Fibroblast of skin of left quadriceps (primary cell): ENCODE results near the gene SUCNR1.
A peak's percentile ranks its signal among the peaks of the same experiment; 100 is the strongest.
"Not testable (repeated sequence)": the region's sequence is repeated elsewhere in the genome, so short reads cannot be mapped to it uniquely, and the experiment has no call there.

Source experiments
- DNase-seq, 2 experiments: peaks; one replicate each; pipeline ENCODE4 v3.0.0-alpha.2; 2013; ENCODE audit warnings: low read depth in 2 of 2

SUCNR1 gene

GRCh38 chr3:151871639-151872468 is 1.6 kb upstream of the SUCNR1 start:
- no peak for DNase-seq

DNA sequence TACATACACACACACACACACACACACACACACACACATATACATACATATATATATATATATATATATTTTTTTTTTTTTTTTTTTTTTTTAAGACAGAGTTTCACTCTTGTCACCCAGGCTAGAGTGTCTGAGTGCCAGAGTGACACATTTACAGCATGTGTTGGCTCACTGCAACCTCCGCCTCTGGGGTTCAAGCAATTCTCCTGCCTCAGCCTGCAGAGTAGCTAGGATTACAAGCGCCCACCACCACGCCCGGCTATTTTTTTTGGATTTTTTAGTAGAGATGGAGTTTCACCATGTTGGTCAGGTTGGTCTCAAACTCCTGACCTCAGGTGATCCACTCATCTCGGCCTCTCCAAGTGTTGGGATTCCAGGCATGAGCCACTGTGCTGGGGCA is 636 bp downstream of the SUCNR1 start:
- not testable (repeated sequence) for DNase-seq

DNA sequence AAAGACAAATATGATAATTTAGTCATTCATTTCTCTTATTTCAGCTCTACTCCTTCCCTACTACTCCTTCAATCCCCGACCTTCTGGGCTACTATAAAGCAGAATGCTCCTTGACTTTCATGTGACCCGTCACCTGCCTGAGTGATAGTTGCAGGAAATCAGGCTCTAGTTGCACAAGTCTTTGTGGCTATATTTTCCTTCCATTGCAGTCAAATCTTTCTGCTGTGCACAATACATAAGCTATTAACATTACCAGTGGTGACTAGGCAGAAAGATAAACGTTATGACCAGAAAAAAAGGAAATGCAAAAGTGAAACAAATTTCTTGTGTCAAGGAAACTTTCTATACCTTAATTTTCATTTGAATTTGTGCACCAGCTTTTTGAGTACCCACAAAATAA is 2.3 kb downstream of the SUCNR1 start:
- no peak for DNase-seq

DNA sequence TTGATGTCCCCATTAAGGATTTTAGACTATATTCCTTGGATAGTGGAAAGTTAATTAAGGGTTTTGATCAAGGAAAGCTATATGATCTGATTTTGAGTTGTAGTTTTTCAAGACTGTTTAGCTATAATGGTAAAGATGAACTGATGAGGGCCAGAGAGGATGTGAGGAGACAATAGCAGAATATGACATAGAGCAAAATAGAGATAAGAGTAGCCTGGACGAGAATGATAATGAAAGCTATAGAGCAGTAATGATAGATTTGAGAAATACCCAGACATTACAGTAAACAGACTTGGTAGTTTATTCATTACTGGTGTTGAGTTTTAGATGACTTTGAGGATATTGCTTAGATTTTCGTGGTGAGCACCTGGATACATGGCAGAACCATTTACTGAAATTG is 3.8 kb downstream of the SUCNR1 start:
- no peak for DNase-seq

DNA sequence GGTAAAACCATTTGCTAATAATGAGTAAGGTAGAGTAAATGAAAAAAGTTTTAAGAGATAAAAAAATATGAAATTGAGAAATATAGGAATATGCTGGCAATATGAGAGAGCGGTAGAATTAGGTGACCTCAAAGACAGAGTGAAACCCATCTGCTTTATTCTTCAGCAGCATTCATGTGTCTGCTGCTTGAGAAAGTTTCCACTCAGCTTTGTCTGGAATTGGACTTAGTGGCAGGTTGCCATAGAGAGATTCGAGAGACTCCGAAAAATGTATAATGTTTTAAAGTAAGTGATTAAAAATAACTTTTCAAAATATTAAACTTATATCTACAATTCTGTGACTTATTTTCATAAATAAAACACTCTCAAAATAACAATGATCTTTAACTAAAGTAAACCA is 5.0 kb downstream of the SUCNR1 start:
- no peak for DNase-seq

DNA sequence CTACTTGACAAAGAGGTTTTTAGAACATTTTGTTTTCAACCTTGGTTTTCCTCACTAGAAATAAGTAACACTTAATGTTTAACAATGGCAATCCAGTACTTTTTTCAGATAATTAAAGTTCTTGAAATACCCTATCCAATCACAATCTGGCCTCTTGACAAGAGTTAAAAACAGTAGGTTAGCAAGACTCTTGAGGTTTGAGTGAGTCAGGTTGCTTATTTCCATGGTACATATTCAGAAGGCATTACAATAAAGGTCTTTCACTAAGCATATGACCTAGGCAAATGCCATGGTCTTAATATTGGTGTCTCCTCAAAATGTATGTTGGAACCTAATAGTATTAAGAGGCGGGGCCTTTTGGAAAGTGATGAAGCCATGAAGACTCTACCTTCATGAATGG is 5.6 kb downstream of the SUCNR1 start:
- DNase-seq = no peak

- DNase-seq = no peak
Observed at GRCh38 chr3:151879679-151880415, 6.4 kb downstream of the SUCNR1 start.

DNA sequence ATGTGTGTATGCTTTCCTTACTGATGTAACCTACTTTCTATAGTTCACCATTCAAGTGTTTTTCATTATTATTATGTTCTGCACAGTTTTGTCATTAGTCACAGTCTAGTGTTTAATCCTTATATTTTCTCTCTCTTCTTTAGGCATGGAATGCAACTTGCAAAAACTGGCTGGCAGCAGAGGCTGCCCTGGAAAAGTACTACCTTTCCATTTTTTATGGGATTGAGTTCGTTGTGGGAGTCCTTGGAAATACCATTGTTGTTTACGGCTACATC is 6.9 kb downstream of the SUCNR1 start:
- peak; percentile 64 to 67 for DNase-seq

DNA sequence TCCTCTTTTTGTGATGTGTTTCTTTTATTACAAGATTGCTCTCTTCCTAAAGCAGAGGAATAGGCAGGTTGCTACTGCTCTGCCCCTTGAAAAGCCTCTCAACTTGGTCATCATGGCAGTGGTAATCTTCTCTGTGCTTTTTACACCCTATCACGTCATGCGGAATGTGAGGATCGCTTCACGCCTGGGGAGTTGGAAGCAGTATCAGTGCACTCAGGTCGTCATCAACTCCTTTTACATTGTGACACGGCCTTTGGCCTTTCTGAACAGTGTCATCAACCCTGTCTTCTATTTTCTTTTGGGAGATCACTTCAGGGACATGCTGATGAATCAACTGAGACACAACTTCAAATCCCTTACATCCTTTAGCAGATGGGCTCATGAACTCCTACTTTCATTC is 7.7 kb downstream of the SUCNR1 start:
- no peak for DNase-seq

DNA sequence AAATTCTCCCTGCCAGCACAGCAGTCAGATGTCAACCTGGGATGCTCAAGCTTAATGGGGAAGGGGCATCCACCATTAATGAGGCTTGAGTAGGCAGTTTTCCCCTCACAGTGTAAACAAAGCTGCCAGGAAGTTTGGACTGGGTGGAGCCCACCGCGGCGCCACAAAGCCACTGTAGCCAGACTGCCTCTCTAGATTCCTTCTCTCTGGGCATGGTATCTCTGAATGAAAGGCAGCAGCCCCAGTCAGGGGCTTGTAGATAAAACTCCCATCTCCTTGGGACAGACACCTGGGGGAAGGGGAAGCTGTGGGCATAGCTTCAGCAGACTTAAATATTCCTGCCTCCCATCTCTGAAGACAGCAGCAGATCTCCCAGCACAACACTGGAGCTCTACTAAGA is 12.0 kb downstream of the SUCNR1 start:
- DNase-seq = not testable (repeated sequence)

GRCh38 chr3:151887450-151888211 is 14.2 kb downstream of the SUCNR1 start:
- DNase-seq = not testable (repeated sequence)

DNA sequence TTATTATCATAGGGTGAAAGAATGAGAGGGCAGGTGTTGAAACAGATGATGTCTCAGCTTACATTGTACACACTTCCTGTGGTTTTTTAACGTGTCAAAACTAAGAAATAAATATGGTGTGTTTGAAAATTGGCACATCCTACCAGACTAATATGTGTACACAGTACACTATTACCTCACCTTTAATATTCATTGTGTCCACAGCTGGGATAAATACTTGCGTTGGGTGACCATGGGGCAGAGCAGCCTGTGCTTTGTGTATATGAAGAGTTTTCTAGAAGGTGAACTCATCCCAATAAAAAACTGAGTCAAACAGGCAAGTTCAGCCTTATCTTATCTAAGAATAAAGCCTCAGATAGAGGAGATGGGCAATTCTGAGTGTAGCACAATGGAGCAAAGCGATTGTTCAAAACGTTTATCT is 17.3 kb downstream of the SUCNR1 start:
- no peak for DNase-seq

DNA sequence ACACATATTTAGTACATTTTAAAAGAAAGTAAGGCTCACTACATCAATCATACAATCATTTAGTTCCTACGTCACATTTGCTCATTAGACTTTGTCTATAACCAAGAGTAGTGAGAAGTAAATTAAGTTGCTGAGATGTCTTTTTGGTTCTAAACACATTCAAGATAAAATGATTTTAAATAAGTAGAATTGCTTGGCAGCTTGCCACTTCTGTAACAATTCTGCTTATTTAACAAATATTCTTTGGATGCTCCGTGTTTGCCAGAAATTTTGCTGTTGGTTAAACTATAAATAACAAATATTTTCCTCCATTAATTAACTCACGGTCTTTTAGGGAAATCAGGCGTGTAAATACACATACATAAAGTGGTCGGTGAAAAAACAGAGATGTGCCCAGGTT is 18.3 kb downstream of the SUCNR1 start:
- no peak for DNase-seq

GRCh38 chr3:151894219-151894618 is 20.8 kb downstream of the SUCNR1 start:
- DNase-seq = no peak

DNA sequence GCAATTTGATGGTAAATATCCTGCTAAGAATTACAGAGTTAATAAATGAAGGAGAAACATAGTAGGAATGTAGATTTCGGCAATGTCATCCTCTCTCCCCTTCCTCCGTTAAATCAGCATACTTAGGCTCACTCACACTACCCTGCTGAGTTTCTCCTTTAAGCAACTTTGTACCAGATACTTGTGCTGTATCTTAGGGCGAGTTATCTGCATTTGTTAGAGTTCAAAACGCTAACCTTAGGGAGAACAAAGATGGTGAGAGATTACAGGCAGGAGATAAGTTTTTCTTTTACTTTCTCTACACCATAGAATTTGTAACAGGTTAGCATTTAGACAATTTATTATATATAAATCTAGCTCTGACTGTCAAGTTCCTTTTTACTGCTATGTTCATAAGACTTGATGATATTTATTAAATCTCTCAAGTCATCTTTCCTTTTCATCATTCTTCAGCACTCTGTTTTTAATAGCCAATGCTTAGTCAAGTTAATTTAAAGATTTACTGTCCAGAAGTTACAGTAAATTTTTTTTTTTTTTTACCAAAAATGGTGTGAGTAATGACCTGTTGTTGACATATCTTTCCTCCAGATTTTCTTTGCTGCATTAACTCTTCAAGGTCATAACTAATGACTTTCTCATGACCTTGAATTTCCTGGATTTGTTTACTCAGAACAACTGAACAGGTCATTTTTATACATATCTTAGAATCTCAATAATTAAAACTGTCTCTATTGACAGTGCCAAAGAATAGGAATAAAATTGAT is 22.2 kb downstream of the SUCNR1 start:
- DNase-seq = no peak

GRCh38 chr3:151896246-151897012 is 23.0 kb downstream of the SUCNR1 start:
- DNase-seq = no peak

DNA sequence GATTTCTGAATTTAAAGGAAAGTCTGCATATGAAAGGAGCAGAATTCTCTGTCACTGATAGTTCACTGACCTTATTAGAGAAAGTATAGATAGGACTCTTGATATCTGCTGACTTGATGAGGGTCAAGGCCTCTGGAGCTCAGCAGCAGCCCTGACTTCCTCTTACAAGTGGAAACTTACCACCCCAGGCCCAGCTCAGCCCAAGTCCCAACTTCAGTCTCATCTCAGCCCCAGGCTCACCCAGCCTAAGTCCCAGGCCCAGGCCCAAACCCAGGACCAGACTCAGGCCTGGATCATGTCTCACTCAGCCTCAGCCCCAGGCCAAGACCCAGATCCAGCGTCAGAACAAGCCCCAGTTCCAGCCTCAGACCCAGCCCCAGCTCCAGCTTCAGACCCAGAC is 24.7 kb downstream of the SUCNR1 start:
- not testable (repeated sequence) for DNase-seq

DNA sequence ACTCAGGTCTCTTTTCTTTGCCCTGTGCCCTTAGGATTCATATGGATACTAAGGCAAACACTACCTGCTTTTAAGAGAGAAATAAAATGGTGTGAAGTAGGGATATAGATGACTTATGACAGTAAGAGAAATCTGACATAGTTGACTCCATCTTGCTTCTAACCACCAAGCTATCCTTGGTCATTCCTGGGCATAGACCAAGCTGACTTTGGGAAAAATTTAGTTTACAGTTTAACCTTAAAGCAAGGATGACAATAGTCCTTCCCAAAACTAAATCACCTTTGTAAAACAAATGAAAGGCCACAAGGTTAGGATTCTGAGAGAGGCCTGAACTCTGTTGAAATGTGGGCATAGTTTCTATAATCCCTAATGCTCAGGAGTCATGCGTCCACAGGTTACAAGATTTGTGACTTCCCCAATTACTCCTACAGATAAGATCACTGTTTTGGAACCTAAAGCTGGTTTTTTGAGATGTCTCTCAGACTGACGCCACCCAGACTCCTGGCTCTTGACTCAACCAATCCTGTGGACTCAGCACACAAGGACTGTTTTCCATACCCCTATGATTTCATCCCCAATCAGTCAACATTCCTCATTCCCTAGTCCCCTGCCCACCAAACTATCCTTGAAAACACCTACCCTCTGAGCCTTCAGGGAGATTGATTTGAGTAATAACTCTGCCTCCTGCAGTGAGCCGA is 25.3 kb downstream of the SUCNR1 start:
- DNase-seq = not testable (repeated sequence)

DNA sequence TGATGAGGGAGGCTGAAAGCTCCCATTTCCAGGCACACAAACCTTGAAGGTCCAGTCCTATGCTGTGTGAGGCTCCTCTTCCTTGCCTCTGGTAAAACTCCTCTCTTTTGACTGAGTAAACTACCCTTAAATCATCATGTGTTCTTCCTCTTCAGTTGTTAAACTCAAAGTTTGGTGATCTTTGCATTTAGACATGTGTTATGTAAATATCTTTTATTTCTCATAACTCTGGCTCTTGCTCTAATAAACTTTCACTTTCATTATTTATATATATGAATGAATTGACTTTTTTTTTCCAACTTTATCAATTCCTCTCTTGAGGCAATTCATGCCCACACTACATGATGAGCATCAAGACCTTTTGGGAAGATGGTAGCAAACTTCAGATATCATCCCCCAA is 26.6 kb downstream of the SUCNR1 start:
- DNase-seq = no peak

GRCh38 chr3:151900460-151900859 is 27.0 kb downstream of the SUCNR1 start:
- no peak for DNase-seq
